Muscle layer of duodenum (tissue), 2 donors: ENCODE measurements around the gene EVI5L.
"Not testable (repeated sequence)": the region's sequence is repeated elsewhere in the genome, so short reads cannot be mapped to it uniquely, and the experiment has no call there.

Source experiments
- H3K27ac ChIP-seq: one replicate; pipeline ENCODE4 v1.7.0; 2013; ENCODE audit warnings: mild to moderate bottlenecking, low read length
- H3K27me3 ChIP-seq: one replicate; pipeline ENCODE4 v1.7.0; 2013; ENCODE audit warnings: low read depth, mild to moderate bottlenecking, control low read depth, low read length
- H3K36me3 ChIP-seq, 2 donors: one replicate each; pipeline ENCODE4 v1.7.0; 2013; ENCODE audit warnings: low read length in 2 of 2, control low read depth in 1 of 2, mild to moderate bottlenecking in 1 of 2; ENCODE audit not compliant: insufficient read depth in 2 of 2, control insufficient read depth in 1 of 2
- H3K4me1 ChIP-seq, 2 donors: one replicate each; pipeline ENCODE4 v1.7.0; 2013; ENCODE audit warnings: low read length in 2 of 2, mild to moderate bottlenecking in 2 of 2, control low read depth in 1 of 2, moderate library complexity in 1 of 2; ENCODE audit not compliant: insufficient read depth in 2 of 2, control insufficient read depth in 1 of 2
- H3K4me3 ChIP-seq, 2 donors: one replicate each; pipeline ENCODE4 v1.7.0; 2013; ENCODE audit warnings: low read length in 2 of 2, low read depth in 1 of 2, mild to moderate bottlenecking in 1 of 2
- H3K9me3 ChIP-seq, 2 donors: one replicate each; pipeline ENCODE4 v1.7.0; 2013; ENCODE audit warnings: low read length in 2 of 2, control low read depth in 1 of 2, mild to moderate bottlenecking in 1 of 2; ENCODE audit not compliant: control insufficient read depth in 1 of 2
- donor health status: healthy.

The EVI5L gene

DNA sequence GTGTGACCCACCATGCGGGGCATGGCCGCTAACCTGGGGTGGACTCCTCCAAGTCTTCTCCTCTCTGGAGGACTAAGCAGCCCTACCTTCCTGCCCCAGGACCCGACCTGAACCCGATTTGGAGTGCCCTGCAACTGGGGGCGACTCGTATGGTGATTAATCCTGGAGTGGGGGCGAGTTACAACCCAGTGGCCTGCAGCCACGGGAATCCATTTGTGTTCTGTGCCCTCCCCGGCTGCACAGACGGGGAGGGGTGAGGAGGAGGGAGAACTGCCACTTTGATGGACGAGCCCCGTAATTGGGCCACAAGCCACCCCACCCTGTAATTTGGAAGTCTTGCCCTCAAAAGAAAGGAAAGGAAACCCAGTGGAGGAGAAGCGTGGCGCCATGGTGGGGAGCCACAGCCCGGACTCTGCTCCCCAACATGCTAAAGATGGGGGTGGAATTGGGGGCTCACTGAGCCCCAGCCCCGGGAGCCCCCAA, 26.1 kb downstream of the EVI5L start:
- Histone ChIP-seq H3K4me1 (peaks cover 0 to 9% of the 10 kb centered on the region in 2 donors), H3K27me3 (peaks cover 1% of the 10 kb centered on the region), H3K9me3 (no peaks in the 10 kb centered on the region), H3K36me3 (peaks cover 0 to 27% of the 10 kb centered on the region in 2 donors), H3K4me3 (no peak overlapping the region), H3K27ac (no peak overlapping the region)

- peaks cover 0 to 15% of the 10 kb centered on the region in 2 donors for H3K4me1 ChIP-seq
- no peak overlapping the region for H3K4me3 ChIP-seq
- H3K27ac ChIP-seq, result no peak overlapping the region
- peaks cover 0 to 29% of the 10 kb centered on the region in 2 donors for H3K36me3 ChIP-seq
- no peaks in the 10 kb centered on the region for H3K9me3 ChIP-seq
- H3K27me3 ChIP-seq, result peaks cover 8% of the 10 kb centered on the region
Measured at GRCh38 chr19:7856679-7857663, 27.0 kb downstream of the EVI5L start.

DNA sequence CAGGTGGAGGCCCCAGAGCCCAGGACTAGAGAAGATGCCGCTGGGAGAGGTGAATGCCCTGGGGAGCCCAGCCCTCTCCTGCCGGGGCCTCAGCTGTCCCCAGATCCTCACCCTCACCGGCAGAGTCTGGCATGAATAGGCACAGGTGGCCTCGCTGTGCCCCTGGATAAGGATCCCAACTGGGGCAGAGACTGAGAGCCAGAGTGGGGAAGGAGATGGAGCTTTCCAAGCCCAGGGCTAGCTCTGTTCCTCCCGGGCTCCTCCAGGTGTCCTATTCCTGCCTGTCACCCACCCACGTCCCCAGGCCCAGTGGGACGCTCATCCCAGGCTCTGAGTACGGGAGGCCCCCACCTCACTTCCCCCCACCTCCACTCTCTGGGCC, 27.7 kb downstream of the EVI5L start:
- H3K27me3 ChIP-seq, result peaks cover 8% of the 10 kb centered on the region
- H3K4me3 ChIP-seq, result no peak overlapping the region
- H3K4me1 ChIP-seq, result peaks cover 0 to 19% of the 10 kb centered on the region in 2 donors
- no peaks in the 10 kb centered on the region for H3K9me3 ChIP-seq
- no peak overlapping the region for H3K27ac ChIP-seq
- H3K36me3 ChIP-seq, result peaks cover 0 to 29% of the 10 kb centered on the region in 2 donors

DNA sequence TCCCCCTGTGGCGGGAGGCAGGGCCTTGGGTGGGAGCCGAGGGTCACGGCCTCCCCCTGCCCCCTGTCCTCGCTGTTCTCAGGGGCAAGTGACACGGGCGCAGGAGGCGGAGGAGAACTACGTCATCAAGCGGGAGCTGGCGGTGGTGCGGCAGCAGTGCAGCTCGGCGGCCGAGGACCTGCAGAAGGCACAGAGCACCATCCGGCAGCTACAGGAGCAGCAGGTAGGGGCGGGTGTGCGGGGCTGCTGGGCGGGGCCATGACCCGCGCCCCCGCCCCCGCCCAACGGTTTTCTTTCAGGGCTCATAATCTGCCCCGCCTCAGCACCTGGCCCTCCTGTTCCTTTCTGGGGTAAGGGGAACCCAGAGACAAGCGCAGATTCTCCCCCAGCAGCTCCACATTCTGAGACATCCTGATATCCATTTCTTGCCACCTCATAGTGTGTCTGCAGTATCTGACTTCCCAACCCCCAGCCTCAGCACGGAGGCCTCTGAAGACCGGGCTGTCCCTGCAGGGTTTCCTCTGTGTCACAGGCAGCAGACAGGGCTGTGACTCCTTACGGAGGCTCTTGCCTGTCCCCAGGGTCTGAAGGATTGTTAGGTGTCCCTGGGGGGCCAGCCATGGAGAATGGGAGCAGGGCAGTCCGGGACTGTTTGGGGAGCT, 28.2 kb downstream of the EVI5L start:
- Histone ChIP-seq H3K36me3 (peaks cover 0 to 29% of the 10 kb centered on the region in 2 donors), H3K27me3 (peaks cover 8% of the 10 kb centered on the region), H3K27ac (no peak overlapping the region), H3K9me3 (no peaks in the 10 kb centered on the region), H3K4me3 (no peak overlapping the region), H3K4me1 (peaks cover 0 to 14% of the 10 kb centered on the region in 2 donors)

DNA sequence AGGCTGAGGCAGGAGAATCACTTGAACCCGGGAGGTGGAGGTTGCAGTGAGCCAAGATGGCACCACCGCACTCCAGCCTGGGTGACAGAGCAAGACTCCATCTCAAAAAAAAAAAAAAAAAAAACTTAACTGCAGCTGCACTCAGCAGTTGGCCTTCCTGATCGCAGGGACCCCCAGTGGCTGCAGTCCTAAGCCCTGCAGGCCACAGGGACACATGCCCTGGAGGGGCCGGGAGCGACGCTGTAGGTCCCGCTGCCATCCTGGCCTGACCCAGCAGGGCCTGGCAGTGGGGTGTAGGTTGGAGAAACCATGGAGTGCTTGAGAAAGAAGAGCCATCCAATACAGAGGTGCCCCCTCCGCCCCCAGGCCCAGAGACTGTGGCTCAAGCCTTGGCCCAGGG, 29.1 kb downstream of the EVI5L start:
- H3K9me3 ChIP-seq, H3K27me3 ChIP-seq, H3K4me3 ChIP-seq, H3K27ac ChIP-seq: not testable (repeated sequence)
- Histone ChIP-seq H3K4me1 (peaks cover 0 to 10% of the 10 kb centered on the region in 2 donors), H3K36me3 (peaks cover 0 to 29% of the 10 kb centered on the region in 2 donors)

- Histone ChIP-seq H3K27me3 (peaks cover 8% of the 10 kb centered on the region), H3K9me3 (no peaks in the 10 kb centered on the region), H3K27ac (no peak overlapping the region), H3K4me3 (no peak overlapping the region), H3K4me1 (peaks cover 0 to 10% of the 10 kb centered on the region in 2 donors), H3K36me3 (peaks cover 0 to 29% of the 10 kb centered on the region in 2 donors)
Measured at GRCh38 chr19:7859831-7860713, 30.1 kb downstream of the EVI5L start.

GRCh38 chr19:7860714-7861618, 30.9 kb downstream of the EVI5L start:
- peaks cover 8% of the 10 kb centered on the region for H3K27me3 ChIP-seq
- H3K36me3 ChIP-seq, result peaks cover 0 to 29% of the 10 kb centered on the region in 2 donors
- H3K27ac ChIP-seq, result no peak overlapping the region
- no peak overlapping the region for H3K4me3 ChIP-seq
- H3K9me3 ChIP-seq, result no peaks in the 10 kb centered on the region
- peaks cover 0 to 10% of the 10 kb centered on the region in 2 donors for H3K4me1 ChIP-seq

DNA sequence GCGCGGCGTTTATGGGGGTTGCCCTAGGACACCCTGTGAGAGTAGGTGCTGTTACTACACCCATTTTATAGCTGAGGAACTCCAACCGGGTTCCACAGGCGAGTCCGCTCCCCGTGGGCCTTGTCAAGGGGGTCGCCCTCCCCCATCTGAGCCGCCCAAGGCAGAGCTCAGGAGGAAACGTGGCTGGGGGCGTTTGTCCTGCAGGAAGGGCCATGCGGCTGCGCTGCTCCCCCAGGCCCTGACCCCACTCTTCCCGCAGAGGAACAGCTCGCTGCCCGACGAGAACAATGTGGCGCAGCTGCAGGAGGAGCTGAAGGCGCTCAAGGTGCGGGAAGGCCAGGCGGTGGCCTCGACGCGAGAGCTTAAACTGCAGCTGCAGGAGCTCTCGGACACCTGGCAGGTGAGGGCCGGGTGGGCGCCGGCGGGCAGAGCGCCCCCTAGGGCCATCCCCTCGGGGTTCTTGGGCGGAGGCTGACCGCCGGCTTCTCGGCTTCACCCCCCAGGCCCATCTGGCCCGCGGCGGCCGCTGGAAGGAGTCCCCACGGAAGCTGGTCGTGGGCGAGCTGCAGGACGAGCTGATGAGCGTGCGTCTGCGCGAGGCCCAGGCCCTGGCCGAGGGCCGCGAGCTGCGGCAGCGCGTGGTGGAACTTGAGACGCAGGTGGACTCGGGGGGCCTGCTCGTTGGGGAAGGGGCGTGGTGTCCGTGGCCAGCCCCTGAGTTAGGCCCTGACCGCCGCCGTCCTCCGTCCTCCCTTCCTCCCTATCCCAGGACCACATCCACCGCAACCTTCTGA, 31.8 kb downstream of the EVI5L start:
- Histone ChIP-seq H3K27me3 (peaks cover 12% of the 10 kb centered on the region), H3K9me3 (no peaks in the 10 kb centered on the region), H3K36me3 (peaks cover 0 to 29% of the 10 kb centered on the region in 2 donors), H3K4me1 (peaks cover 0 to 10% of the 10 kb centered on the region in 2 donors), H3K4me3 (peak overlapping the region in 1 of 2 donors; percentile 53), H3K27ac (no peak overlapping the region)

DNA sequence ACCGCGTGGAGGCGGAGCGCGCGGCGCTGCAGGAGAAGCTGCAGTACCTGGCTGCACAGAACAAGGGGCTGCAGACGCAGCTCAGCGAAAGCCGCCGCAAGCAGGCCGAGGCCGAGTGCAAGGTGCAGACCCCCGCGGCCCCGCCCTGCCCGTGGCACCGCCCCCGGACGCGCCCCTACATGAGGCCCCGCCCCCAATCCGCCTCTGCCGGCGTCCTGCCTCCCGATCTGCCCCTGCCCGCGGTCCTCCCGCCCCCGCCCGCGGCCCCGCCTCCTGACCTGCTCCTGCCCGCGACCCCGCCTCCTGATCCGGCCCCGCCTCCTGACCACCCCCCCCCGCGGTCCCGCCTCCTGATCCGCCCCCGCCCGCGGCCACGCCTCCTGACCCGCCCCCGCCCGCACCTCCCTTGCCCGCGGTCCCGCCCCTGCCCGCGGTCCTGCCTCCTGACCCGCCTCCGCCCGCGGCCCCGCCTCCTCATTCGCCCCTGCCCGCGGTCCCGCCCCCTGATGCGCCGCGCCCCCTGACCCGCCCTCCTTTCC, 32.5 kb downstream of the EVI5L start:
- H3K27ac ChIP-seq, result no peak overlapping the region
- peaks cover 0 to 29% of the 10 kb centered on the region in 2 donors for H3K36me3 ChIP-seq
- H3K4me1 ChIP-seq, result peaks cover 0 to 13% of the 10 kb centered on the region in 2 donors
- H3K4me3 ChIP-seq, result peak overlapping the region in 1 of 2 donors; percentile 53
- H3K9me3 ChIP-seq, result no peaks in the 10 kb centered on the region
- H3K27me3 ChIP-seq, result peaks cover 17% of the 10 kb centered on the region
